ENCODE data around the gene RANBP10. TPM values are rescaled to one million over a fixed set of nuclear protein-coding genes. Genes with fewer than 3 reads are reported as not detected.

Gene RANBP10
- total and polyA plus RNA-seq, 2 experiments from 2014 or later: 9.0 to 13.6 TPM

- TF ChIP-seq NANOG (IDR thresholded peaks at IDR 0.05; ENCODE audit: borderline replicate concordance) (no peak), EZH2phosphoT487 (IDR thresholded peaks at IDR 0.05; ENCODE audit: unreplicated experiment) (no peak)
- Histone ChIP-seq H2AFZ (no peak overlapping the region), H4K20me1 (replicated peaks; ENCODE audit: insufficient read depth) (no peaks in the 10 kb centered on the region; the same call in 1 of the 2 replicates), H3K4me2 (no peak overlapping the region), H3K4me3 (no peak overlapping the region), H3K4me1 (ENCODE audit: insufficient read depth) (no peaks in the 10 kb centered on the region), H3F3A (replicated peaks; ENCODE audit: low read depth) (0 out of 2 replicates have a peak, but pooled peaks cover 4% of the 10 kb centered on the region), H3K9me2 (ENCODE audit: insufficient read depth) (no peaks in the 10 kb centered on the region), H3K79me2 (replicated peaks; ENCODE audit: insufficient read depth) (no peaks in the 10 kb centered on the region), H3K27ac (ENCODE audit: low read depth) (no peak overlapping the region), H3K36me3 (ENCODE audit: insufficient read depth) (no peaks in the 10 kb centered on the region), H3K27me3 (ENCODE audit: insufficient read depth) (no peaks in the 10 kb centered on the region)
- Mint-ChIP-seq H3K27ac (no peak overlapping the region), H3K4me3 (no peak overlapping the region), H3K36me3 (ENCODE audit: low read depth) (no peaks in the 10 kb centered on the region), H3K27me3 (ENCODE audit: insufficient read depth, low read depth, poor library complexity) (peaks cover 17% of the 10 kb centered on the region), H3K4me1 (0 out of 3 replicates have a peak, but pooled peaks cover 3% of the 10 kb centered on the region), H3K9me3 (no peaks in the 10 kb centered on the region)
- no peak for ATAC-seq
- no peak for DNase-seq (ENCODE audit: low spot score)
Measured at GRCh38 chr16:67674851-67675578, 131.3 kb downstream of the RANBP10 start.

GRCh38 chr16:67673712-67674580 is 132.4 kb downstream of the RANBP10 start:
- 0 out of 2 replicates have a peak, but pooled peaks cover 4% of the 10 kb centered on the region for H3F3A ChIP-seq (replicated peaks; ENCODE audit: low read depth)
- H4K20me1 ChIP-seq (replicated peaks; ENCODE audit: insufficient read depth): no peaks in the 10 kb centered on the region; the same call in 1 of the 2 replicates
- H3K9me2 ChIP-seq (ENCODE audit: insufficient read depth): no peaks in the 10 kb centered on the region
- H3K27ac ChIP-seq (ENCODE audit: low read depth): no peak overlapping the region
- Mint-ChIP-seq H3K27ac (no peak overlapping the region), H3K27me3 (ENCODE audit: insufficient read depth, low read depth, poor library complexity) (peaks cover 24% of the 10 kb centered on the region), H3K9me3 (no peaks in the 10 kb centered on the region), H3K4me1 (0 out of 3 replicates have a peak, but pooled peaks cover 3% of the 10 kb centered on the region), H3K4me3 (no peak overlapping the region), H3K36me3 (ENCODE audit: low read depth) (no peaks in the 10 kb centered on the region)
- H3K4me3 ChIP-seq: no peak overlapping the region
- no peaks in the 10 kb centered on the region for H3K36me3 ChIP-seq (ENCODE audit: insufficient read depth)
- no peak overlapping the region for H2AFZ ChIP-seq
- H3K4me1 ChIP-seq (ENCODE audit: insufficient read depth): no peaks in the 10 kb centered on the region
- 0 out of 3 replicates have a peak, but pooled peaks have one; percentile 9 for ATAC-seq
- H3K27me3 ChIP-seq (ENCODE audit: insufficient read depth): no peaks in the 10 kb centered on the region
- no peak for DNase-seq (ENCODE audit: low spot score)
- H3K79me2 ChIP-seq (replicated peaks; ENCODE audit: insufficient read depth): no peaks in the 10 kb centered on the region
- H3K4me2 ChIP-seq: no peak overlapping the region
- TF ChIP-seq STAT1 (IDR thresholded peaks at IDR 0.05; ENCODE audit: unreplicated experiment) (no peak), CTCF (conservative IDR thresholded peaks at IDR 0.05; ENCODE audit: low read depth in 2 of 2) (no peak), EZH2phosphoT487 (IDR thresholded peaks at IDR 0.05; ENCODE audit: unreplicated experiment) (no peak), EZH2 (IDR thresholded peaks at IDR 0.05; ENCODE audit: low read depth, unreplicated experiment) (no peak), JUNB (IDR thresholded peaks at IDR 0.05; ENCODE audit: unreplicated experiment) (no peak), NANOG (IDR thresholded peaks at IDR 0.05; ENCODE audit: borderline replicate concordance) (no peak), ZNF462 (CRISPR knock-in tag; IDR thresholded peaks at IDR 0.05) (no peak), ETS1 (IDR thresholded peaks at IDR 0.05) (no peak), ZNF331 (CRISPR knock-in tag; IDR thresholded peaks at IDR 0.05; ENCODE audit: low read depth) (no peak)
